ENCODE data around the gene THUMPD3.

THUMPD3 gene

GRCh38 chr3:9362731-9363530 lies at the start of gene THUMPD3:
THUMPD3 (plus strand) TSS chr3:9363054; CDS start chr3:9365069, 2,015 bp downstream.
- DNase-seq, result peak; percentile 90

- DNase-seq, result no peak
Observed at GRCh38 chr3:9314796-9315195, 48.1 kb upstream of the THUMPD3 start.

GRCh38 chr3:9316881-9317361 lies 45.9 kb upstream of the THUMPD3 start:
- no peak for DNase-seq

- DNase-seq, result no peak
Observed at GRCh38 chr3:9322780-9323179, 40.1 kb upstream of the THUMPD3 start.

DNA sequence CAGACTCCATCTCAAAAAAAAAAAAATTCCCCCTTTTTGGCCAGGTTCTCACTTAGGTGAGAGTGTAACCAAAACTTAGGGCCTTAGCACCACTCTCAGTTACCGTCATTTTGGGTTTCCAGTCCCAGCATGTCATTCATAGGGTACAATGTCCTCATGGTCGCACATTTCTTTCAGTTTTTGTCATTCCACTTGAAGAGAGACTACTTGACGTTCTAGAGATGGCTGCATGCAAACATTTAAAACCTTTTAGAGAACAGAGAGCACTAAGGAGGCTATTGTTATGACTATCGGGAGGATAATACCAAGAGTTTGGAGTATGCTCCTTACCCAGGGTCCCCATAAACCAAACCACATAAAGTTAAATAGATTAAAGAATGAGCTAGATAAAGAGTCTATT lies 37.9 kb upstream of the THUMPD3 start:
- DNase-seq, result no peak

GRCh38 chr3:9327578-9327977 lies 35.3 kb upstream of the THUMPD3 start:
- no peak for DNase-seq

DNA sequence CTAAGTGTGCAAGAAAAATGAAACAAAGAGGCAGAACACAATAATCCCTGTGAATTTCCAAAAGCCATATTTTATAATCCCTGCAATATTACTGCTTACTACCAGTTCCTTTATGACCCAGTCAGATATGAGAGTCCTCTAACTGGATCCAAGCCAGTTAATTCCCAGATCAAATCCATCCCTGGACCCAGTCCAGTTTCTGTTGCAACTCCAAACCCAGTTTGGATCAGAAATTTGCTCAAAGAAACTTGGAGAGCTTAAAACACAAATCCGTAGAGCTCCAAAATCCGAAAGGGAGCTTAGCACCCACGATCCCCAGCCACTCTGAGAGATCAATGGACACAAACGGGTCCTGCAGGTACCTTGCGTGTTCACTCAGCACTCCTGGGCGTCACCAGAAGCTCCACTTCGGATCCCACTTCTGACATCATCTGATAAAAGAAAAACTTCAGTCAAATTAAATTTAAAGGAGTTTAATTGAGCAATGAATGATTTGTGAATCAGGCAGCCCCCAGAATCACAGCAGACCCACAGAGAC lies 32.6 kb upstream of the THUMPD3 start:
- DNase-seq, result no peak

- no peak for DNase-seq
Observed at GRCh38 chr3:9331171-9331570, 31.7 kb upstream of the THUMPD3 start.

DNA sequence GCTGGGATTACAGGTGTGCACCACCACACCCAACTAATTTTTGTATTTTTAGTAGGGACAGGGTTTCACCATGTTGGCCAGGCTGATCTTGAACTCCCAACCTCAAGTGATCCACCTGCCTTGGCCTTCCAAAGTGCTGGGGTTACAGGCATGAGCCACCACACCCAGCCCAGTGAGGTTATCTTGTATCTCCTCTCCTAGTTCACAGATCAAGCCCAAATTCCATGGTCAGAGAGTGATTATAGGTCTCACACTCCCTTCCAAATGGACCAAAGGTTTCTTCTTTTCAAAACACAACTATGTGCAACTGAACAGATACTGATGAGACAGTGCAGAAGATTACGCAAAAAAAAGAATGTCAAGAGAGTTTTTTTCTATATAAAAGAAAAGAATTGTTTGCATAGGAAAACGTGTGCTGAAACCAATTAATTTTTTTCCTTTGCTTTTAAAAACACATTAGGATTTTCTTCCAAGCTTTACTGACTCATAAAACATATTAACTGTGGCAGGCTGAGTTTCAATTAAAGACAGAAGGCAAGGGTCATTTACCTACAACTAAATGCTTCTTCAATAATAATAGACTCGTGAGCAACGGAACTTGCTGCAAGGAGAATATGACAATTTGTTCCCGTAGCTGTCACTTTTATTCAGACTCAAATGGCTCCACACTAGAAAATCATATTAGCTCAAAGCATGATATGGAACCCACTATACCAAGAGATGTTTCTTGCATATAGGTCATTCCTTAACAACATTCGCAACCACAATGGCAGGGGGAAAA lies 30.4 kb upstream of the THUMPD3 start:
- no peak for DNase-seq

GRCh38 chr3:9339761-9340471 lies 22.9 kb upstream of the THUMPD3 start:
- DNase-seq, result peak; percentile 73

- DNase-seq, result peak; percentile 10
Observed at GRCh38 chr3:9340472-9340902, 22.4 kb upstream of the THUMPD3 start.

GRCh38 chr3:9342696-9343095 lies 20.2 kb upstream of the THUMPD3 start:
- no peak for DNase-seq

DNA sequence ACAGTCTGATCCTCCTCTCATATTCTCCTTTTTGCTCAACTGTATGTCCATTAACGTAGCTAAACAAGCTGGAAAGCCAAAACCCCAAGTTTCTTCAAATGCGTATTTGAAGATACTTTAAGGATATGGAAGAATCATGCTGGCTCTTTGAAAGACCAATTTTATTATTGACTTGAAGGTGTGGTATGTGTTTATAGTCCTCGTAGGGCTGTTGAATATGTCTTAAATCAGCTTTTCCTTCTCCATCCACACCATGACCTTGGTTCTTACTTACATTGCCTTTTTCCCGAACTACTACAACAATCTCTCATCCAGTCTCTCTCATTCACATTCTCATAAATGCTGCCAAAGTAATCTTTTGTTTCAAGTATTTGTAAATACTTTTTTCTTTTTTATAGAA lies 19.7 kb upstream of the THUMPD3 start:
- DNase-seq, result no peak

GRCh38 chr3:9345041-9345440 lies 17.8 kb upstream of the THUMPD3 start:
- DNase-seq, result peak; percentile 1

GRCh38 chr3:9346141-9346540 lies 16.7 kb upstream of the THUMPD3 start:
- DNase-seq, result no peak

DNA sequence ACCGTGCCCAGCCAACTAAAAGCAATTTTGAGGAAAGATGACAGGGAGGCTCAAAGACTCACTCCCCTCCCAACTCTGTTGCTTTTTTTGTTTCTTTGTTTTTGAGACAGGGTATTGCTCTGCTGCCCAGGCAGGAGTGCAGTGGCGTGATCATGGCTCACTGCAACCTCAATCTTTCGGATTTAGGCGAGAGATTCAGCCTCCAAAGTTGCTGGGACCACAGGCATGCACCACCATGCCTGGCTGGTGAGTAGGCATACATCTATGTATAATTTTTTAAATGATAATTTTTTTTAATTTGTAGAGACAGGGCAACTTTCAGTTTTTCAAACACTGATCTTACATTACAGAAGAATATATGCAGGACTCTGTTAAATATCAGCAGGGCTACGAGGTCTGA lies 15.8 kb upstream of the THUMPD3 start:
- DNase-seq, result no peak

GRCh38 chr3:9347887-9348286 lies 15.0 kb upstream of the THUMPD3 start:
- DNase-seq, result no peak

DNA sequence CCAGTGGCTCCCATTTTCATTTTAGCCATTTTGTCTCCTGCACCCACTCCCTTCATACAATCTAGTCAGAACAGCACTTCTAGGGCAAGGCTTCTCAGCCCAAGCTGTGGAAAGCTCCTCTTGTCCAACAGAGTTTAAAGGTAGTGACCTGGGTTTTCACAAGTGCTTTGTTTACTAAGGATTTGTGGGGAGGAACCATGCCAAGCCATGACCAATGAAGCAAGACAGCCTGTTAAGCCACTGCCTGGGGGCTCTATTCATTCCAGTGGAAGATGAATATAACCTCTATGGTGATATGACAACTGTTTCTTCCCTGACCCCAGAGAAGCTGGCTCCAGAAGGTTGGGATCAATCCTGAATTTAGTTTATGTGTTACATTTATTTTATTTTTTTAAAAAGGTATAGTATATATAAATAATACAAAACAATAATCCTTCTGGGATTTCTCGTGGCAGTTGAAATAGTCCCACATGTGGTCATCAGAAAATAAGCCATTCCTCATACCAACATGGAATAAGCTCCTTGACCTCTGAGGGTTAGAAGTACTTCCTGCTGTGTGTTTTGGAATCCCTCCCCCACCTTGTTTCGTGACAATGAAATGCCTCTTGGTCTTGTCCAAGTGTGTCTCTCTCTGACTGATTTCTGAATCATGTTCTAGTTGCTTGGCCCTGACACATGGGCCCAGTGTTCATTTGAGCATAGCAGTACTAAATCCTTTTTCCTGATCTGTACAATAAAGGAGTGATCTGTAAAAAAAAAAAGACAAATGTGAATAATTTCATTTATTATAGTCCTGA lies 13.3 kb upstream of the THUMPD3 start:
- peak; percentile 53 for DNase-seq

- no peak for DNase-seq
Observed at GRCh38 chr3:9351709-9352126, 11.1 kb upstream of the THUMPD3 start.

DNA sequence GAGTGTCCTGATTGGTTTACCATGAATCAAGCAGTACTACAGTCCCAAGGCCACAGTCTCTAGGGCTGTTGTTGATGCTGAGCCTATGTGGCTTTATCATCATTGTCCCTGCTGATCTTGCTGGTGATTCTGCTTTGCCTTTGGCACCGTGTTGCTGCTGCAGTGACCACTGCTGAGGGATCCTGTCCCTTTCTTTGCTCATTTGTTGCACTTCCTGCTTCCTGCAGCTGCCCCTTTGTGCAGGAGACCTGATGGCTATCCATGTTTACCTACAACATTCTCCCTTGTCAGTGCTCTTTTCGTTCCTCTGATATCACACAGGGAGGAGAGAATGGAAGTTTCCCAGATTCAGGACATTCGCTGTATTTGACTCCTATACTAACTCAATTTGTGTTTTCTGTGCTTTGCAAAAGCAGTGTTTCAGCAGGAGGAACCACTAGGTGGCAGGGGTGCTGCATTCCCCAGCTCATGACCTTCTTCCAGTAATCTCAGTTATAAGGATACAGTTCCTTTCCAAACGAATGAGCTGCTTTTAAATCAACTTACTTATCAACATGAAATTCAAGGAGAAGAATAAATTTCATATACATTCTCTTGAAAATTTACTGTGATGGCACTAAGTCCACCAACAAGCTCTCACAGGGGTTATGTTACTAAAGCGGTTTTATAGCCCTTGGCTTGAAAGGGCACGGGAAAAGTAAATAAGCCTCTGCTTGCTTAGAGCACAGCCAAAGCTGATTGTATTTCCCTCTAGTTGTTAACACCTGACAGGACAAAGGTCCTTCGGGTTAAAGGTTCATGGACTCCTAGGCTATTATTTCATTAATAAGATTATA lies 9.7 kb upstream of the THUMPD3 start:
- peak; percentile 55 for DNase-seq

DNA sequence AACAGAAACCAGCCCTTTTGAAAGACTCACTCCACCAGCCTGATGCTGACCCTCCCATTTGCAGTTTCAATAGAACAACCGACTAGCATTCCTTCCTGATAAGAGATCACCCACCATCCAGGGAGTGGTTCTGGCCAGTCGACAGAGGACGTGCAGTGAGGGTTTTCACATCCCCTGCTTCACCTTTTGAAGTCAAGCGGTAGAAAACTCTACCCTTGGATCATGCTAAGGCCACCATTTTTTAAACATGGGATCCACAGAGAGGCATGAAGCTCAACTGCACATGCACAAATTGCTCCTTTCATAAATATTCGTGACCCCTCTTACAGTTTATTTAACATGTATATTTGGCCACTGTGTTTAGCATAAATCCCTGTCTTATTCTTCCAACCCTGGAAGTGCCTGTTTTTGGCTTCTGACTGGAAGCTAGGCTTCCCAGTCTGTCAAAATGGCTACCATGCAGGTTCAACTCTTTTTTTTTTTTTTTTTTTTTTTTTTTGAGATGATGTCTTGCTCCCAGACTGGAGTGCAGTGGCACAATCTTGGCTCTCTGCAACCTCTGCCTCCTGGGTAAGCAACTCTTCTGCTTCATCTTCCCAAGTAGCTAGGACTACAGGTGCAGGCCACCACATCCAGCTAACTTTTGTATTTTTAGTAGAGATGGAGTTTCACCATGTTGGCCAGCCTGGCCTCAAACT lies 1.0 kb upstream of the THUMPD3 start:
- no peak for DNase-seq
